ENCODE results near the gene BMP6. TPM values are rescaled to one million over a fixed set of nuclear protein-coding genes. Genes with fewer than 3 reads are reported as not detected.

The BMP6 gene
- polyA plus RNA-seq, 1 donor from 2014 or later, result 2.4 TPM

GRCh38 chr6:7895125-7895423, 169.2 kb downstream of the BMP6 start:
- no peaks in the 10 kb centered on the region for H3K27me3 ChIP-seq (ENCODE audit: insufficient read depth, low read depth, low read length)
- TF ChIP-seq REST (IDR thresholded peaks at IDR 0.05; ENCODE audit: borderline replicate concordance), result no peak
- no peak for TF ChIP-seq SMC3 (conservative IDR thresholded peaks at IDR 0.05; ENCODE audit: poor library complexity)
- TF ChIP-seq POLR2AphosphoS5 (IDR thresholded peaks at IDR 0.05), result no peak
- no peak for TF ChIP-seq TAF1 (IDR thresholded peaks at IDR 0.05; ENCODE audit: low read depth)
- no peak for TF ChIP-seq CTCF (IDR thresholded peaks at IDR 0.05; ENCODE audit: poor library complexity, severe bottlenecking)
- no peak for TF ChIP-seq EP300 (conservative IDR thresholded peaks at IDR 0.05; ENCODE audit: poor library complexity, severe bottlenecking)
- TF ChIP-seq EZH2 (IDR thresholded peaks at IDR 0.05; ENCODE audit: borderline replicate concordance, insufficient read depth, low read length, poor library complexity, severe bottlenecking), result no peak
- TF ChIP-seq RAD21 (conservative IDR thresholded peaks at IDR 0.05), result no peak
- TF ChIP-seq MXI1 (conservative IDR thresholded peaks at IDR 0.05; ENCODE audit: poor library complexity, severe bottlenecking), result no peak
- no peaks in the 10 kb centered on the region for H3K79me2 ChIP-seq (replicated peaks; ENCODE audit: insufficient read depth, low read length)
- H3F3A ChIP-seq (ENCODE audit: insufficient read depth, low read length, poor library complexity, severe bottlenecking), result no peaks in the 10 kb centered on the region
- H3K9ac ChIP-seq (ENCODE audit: low read length), result no peak overlapping the region
- H3K4me3 ChIP-seq (ENCODE audit: low read length), result no peak overlapping the region
- H3K36me3 ChIP-seq (ENCODE audit: insufficient read depth, low read length), result no peaks in the 10 kb centered on the region
- H3K9me3 ChIP-seq (ENCODE audit: low read length), result no peaks in the 10 kb centered on the region
- H2AFZ ChIP-seq (ENCODE audit: low read depth, low read length), result no peak overlapping the region
- H4K20me1 ChIP-seq (ENCODE audit: insufficient read depth), result no peaks in the 10 kb centered on the region
- H3K27ac ChIP-seq (ENCODE audit: low read length), result no peak overlapping the region
- no peaks in the 10 kb centered on the region for H3K9me2 ChIP-seq (ENCODE audit: insufficient read depth, low read length)
- H3K4me2 ChIP-seq (ENCODE audit: low read length), result no peak overlapping the region

GRCh38 chr6:7896465-7896987, 170.6 kb downstream of the BMP6 start:
- Histone ChIP-seq H3K27me3 (ENCODE audit: insufficient read depth, low read depth, low read length) (no peaks in the 10 kb centered on the region), H3K4me3 (ENCODE audit: low read length) (no peak overlapping the region), H3F3A (ENCODE audit: insufficient read depth, low read length, poor library complexity, severe bottlenecking) (no peaks in the 10 kb centered on the region), H4K20me1 (ENCODE audit: insufficient read depth) (no peaks in the 10 kb centered on the region), H3K9ac (ENCODE audit: low read length) (no peak overlapping the region), H2AFZ (ENCODE audit: low read depth, low read length) (no peak overlapping the region), H3K36me3 (ENCODE audit: insufficient read depth, low read length) (peaks cover 3% of the 10 kb centered on the region), H3K9me3 (ENCODE audit: low read length) (no peaks in the 10 kb centered on the region), H3K9me2 (ENCODE audit: insufficient read depth, low read length) (no peaks in the 10 kb centered on the region), H3K27ac (ENCODE audit: low read length) (no peak overlapping the region), H3K4me2 (ENCODE audit: low read length) (no peak overlapping the region), H3K79me2 (replicated peaks; ENCODE audit: insufficient read depth, low read length) (no peaks in the 10 kb centered on the region)
- TF ChIP-seq TAF1 (IDR thresholded peaks at IDR 0.05; ENCODE audit: low read depth) (no peak), REST (IDR thresholded peaks at IDR 0.05; ENCODE audit: borderline replicate concordance) (no peak), EP300 (conservative IDR thresholded peaks at IDR 0.05; ENCODE audit: poor library complexity, severe bottlenecking) (no peak), CTCF (IDR thresholded peaks at IDR 0.05; ENCODE audit: poor library complexity, severe bottlenecking) (no peak), SMC3 (conservative IDR thresholded peaks at IDR 0.05; ENCODE audit: poor library complexity) (no peak), EZH2 (IDR thresholded peaks at IDR 0.05; ENCODE audit: borderline replicate concordance, insufficient read depth, low read length, poor library complexity, severe bottlenecking) (no peak), RAD21 (conservative IDR thresholded peaks at IDR 0.05) (no peak), MXI1 (conservative IDR thresholded peaks at IDR 0.05; ENCODE audit: poor library complexity, severe bottlenecking) (no peak), POLR2AphosphoS5 (IDR thresholded peaks at IDR 0.05) (no peak)

All from neural cell (in vitro differentiated cells).